GM18861 (cell line): ENCODE measurements around the gene GULP1.
"Not testable (repeated sequence)": the region's sequence is repeated elsewhere in the genome, so short reads cannot be mapped to it uniquely, and the experiment has no call there.

Experiments used
- ATAC-seq: cut with Tn5 transposase; IDR thresholded peaks from one replicate; pipeline ENCODE4 v1.9.1; 2021; ENCODE audit not compliant: unreplicated experiment

GULP1 gene

DNA sequence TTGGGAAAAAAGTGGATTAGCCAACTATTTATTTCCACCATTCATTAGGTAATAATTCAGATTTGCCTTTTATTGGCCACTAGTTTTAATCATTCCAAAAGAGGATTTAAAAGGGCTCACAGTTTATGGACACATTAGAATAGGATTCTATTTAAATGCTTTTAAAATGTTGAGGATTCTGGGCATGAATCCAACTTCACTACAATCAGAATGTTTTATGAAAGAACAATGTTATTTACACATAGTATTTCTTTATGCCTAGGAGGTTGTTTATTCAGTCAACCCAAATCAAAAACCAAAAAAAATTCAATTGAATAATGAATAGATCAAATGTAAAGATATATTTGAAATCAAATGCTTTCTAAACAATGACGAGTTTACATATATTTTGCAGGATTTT is 232.2 kb downstream of the GULP1 start:
- no peak for ATAC-seq

DNA sequence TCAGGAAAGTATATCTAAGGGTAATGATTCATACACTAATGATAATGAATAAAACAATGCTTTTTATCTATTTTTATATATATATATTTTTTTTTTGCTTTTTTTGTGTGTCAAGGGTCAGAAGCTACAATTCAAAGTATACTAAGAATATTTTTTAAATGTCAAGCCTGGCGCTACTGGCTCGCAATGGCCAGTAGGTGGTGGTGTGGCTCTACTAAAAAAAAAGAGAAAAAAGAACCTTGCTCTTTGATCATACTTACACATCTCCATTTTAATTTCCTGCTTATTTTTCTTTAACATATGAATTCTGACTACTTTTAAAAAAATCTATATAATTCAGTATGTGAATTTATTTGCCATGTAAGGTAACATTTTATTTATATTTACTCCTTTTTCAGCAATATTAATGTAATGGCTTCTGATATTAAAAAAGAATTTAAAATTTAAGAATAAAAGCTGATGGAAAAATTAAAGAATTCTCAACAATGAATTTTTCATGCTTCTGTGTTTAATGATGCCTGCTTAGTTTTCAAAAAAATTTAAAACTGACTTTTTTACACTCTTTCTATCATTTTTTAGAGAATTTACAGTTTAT is 232.9 kb downstream of the GULP1 start:
- peak; percentile 61 for ATAC-seq

DNA sequence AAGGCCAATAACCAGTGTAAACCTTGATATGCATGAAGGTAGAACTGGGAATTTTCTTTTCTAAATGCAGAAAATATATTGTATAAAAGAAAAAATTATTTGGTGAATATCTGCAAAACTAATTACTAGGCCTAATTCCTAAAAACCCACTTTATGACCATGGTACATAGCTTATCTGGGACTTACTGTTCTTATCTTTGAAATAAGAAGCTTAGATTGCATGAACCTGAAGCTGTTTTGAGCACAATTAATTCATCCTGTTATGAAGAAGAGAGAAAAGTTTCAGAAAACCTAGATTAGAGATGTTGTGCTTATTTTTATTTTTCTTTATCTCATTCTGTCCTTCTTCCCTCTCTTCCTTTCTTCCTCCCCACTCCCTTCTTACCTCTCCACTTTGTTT is 235.0 kb downstream of the GULP1 start:
- no peak for ATAC-seq

DNA sequence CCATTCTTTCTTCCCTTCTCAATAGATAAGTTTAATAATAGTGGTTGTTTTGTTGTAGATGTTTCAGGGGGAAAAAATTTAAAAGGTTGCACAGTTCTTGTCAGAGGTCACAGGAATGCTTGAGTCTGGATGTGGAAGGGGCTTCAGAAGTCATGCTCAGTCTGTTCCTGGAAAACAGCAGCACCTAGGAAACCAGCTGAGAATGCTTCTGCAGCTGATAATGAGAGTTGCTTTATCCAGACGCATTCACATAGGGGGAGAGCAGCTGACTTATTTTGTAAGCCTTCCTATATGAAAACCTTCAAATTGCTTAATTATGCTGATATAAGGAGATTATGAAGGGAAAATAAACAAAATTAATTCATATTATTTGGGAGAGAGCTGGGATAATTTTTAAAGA is 235.5 kb downstream of the GULP1 start:
- ATAC-seq, result no peak

- no peak for ATAC-seq
These were observed 235.9 kb downstream of the GULP1 start for GRCh38 chr2:188527581-188527993.

- ATAC-seq, result no peak
These were observed 238.0 kb downstream of the GULP1 start for GRCh38 chr2:188529710-188530109.

- ATAC-seq, result no peak
These were observed 243.2 kb downstream of the GULP1 start for GRCh38 chr2:188534875-188535274.

DNA sequence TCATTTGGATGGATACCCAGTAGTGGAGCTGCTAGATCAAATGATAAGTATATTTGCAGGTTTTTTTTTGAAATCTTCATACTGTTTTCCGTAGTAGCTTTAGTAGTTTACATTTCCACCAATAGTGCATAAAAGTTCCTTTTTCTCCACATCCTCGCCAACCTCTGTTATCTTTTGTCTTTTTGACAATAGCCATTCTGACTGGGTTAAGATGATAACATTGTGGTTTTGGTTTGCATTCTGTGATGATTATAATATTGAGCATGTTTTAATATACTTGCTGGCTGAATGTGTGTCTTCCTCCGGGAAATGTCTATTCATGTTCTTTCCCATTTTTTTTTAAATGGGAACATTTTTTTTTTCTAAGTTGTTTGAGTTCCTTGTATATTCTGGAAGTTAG is 260.0 kb downstream of the GULP1 start:
- no peak for ATAC-seq

DNA sequence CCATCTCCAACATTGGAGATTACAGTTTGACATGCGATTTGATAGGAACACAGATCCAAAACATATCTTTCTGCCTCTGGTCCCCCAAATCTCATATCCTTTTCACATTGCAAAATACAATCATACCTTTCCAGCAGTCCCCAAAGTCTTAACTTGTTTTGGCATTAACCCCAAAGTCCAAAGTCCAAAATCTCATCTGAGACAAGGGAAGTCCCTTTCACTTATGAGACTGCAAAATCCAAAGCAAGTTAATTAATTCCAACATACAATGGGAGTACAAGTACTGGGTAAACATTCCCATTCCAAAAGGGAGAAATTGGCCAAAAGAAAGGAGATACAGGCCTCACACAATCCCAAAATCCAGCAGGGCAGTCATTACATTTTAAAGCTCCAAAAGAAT is 265.4 kb downstream of the GULP1 start:
- ATAC-seq, result no peak

- ATAC-seq, result not testable (repeated sequence)
These were observed 267.8 kb downstream of the GULP1 start for GRCh38 chr2:188559455-188559854.

- no peak for ATAC-seq
These were observed 269.9 kb downstream of the GULP1 start for GRCh38 chr2:188561473-188561979.

GRCh38 chr2:188569431-188570165 is 277.9 kb downstream of the GULP1 start:
- no peak for ATAC-seq

DNA sequence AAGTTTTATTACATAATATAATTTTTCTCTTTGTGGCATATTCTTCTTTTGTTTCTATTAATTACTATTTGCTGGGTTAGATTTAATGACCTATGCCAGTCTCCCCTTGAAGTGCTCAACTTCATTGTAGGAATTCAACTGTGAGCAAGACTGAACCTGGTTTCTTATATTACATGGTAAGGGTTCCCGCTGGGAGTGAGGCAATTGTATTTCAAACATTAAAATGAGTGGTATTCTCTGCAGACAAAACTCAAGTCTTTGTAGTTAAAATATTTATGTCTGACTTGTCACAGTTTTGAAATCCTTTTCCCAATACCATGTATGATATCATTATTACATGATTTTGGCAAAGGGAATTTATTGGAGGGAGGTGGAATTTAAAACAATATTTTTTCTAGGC is 278.7 kb downstream of the GULP1 start:
- ATAC-seq, result no peak

- no peak for ATAC-seq
These were observed 280.0 kb downstream of the GULP1 start for GRCh38 chr2:188571543-188572303.

GRCh38 chr2:188572592-188572991 is 280.9 kb downstream of the GULP1 start:
- no peak for ATAC-seq

DNA sequence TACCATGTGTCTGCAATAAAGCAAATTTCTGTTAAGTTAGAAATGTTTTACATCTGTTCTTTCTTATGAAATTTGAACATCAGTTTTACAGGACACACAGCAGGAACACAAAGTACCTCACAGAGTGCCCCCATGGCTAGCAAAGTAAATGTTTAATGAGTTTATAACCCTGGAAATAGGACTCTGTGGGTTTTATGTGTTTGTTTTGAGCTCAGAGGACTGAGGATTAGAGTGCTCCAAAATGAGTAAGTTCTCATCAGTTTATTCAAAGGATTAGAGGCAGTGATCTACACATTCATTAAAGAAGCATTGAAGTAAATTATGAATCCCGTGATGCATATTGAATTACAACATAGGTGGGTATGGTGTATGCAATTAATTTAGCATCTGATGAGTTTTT is 281.8 kb downstream of the GULP1 start:
- ATAC-seq, result no peak

- ATAC-seq, result no peak
These were observed 284.3 kb downstream of the GULP1 start for GRCh38 chr2:188576006-188576405.

- ATAC-seq, result no peak
These were observed 285.0 kb downstream of the GULP1 start for GRCh38 chr2:188576651-188577050.

- no peak for ATAC-seq
These were observed 285.6 kb downstream of the GULP1 start for GRCh38 chr2:188577231-188577630.

- no peak for ATAC-seq
These were observed 289.1 kb downstream of the GULP1 start for GRCh38 chr2:188580738-188581137.

DNA sequence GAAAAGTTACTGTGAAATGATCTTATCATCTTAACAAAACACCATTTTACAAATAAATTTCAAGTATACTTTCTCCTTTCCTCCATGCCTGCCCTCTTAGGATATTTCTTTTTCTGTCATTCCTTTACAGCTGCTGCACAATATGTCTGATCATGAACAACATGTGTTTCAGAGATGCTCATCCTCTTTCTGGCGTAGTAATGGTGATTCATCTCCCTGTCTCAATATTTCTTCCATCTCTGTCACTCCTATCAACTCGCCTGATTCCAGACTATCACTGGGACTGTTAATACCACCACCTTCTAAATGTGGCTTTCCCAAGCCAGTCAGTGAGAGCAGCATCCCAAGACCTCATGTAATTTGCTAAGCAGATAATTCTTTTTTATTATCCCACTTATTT is 290.5 kb downstream of the GULP1 start:
- ATAC-seq, result no peak

- ATAC-seq, result no peak
These were observed 296.6 kb downstream of the GULP1 start for GRCh38 chr2:188588235-188588634.
